HFFc6 (cell line): ENCODE measurements around the gene ERBIN. TPM values are rescaled to one million over a fixed set of nuclear protein-coding genes. Genes with fewer than 3 reads are reported as not detected.

Experiments used
- DNase-seq: peaks from one replicate; pipeline ENCODE4 v3.0.0-alpha.2; 2018
- H3K27ac Mint-ChIP-seq: 2 replicates; pipeline ENCODE4 v1.8.0; 2020; ENCODE audit warnings: mild to moderate bottlenecking, mixed read lengths
- H3K27me3 Mint-ChIP-seq: 2 replicates; pipeline ENCODE4 v1.8.0; 2021; ENCODE audit warnings: mild to moderate bottlenecking, moderate library complexity, mixed read lengths; ENCODE audit not compliant: insufficient read depth
- H3K36me3 Mint-ChIP-seq: 2 replicates; pipeline ENCODE4 v1.8.0; 2021; ENCODE audit warnings: low read depth, mixed read lengths
- H3K4me1 Mint-ChIP-seq: 2 replicates; pipeline ENCODE4 v1.8.0; 2020; ENCODE audit warnings: low read depth, mixed read lengths
- H3K4me3 Mint-ChIP-seq: 2 replicates; pipeline ENCODE4 v1.8.0; 2020; ENCODE audit warnings: mild to moderate bottlenecking, moderate library complexity, mixed read lengths
- H3K9me3 Mint-ChIP-seq: 2 replicates; pipeline ENCODE4 v1.8.0; 2020; ENCODE audit warnings: mild to moderate bottlenecking, mixed read lengths
- CTCF ChIP-seq: fragments of 200-600 bp; sonication (generic); IDR thresholded peaks from 2 replicates; pipeline ENCODE4 v1.5.0; 2021; ENCODE audit warnings: antibody characterized with exemption, mild to moderate bottlenecking
- total RNA-seq, 6 experiments: library from RNA; stranded (reverse); fragmentation: NEBNext Ultra II Directional; extraction: Animal tissue kit (Norgen Biotek cat#: 25700); gene quantifications; 2 replicates in 1 of 6; 3 replicates in 5 of 6; pipeline ENCODE4 v1.2.3, GENCODE V29; 2021

Gene ERBIN
- total RNA-seq, 6 experiments from 2014 or later = 97.5 to 127 (median 114) TPM

GRCh38 chr5:66129144-66129543 lies 202.8 kb downstream of the ERBIN start:
- no peak overlapping the region for H3K27ac Mint-ChIP-seq
- H3K36me3 Mint-ChIP-seq = peaks cover 9% of the 10 kb centered on the region
- H3K4me3 Mint-ChIP-seq = no peak overlapping the region
- DNase-seq = no peak
- H3K4me1 Mint-ChIP-seq = no peaks in the 10 kb centered on the region
- H3K27me3 Mint-ChIP-seq = no peaks in the 10 kb centered on the region; the same call in 1 of the 2 replicates
- peaks cover 14% of the 10 kb centered on the region for H3K9me3 Mint-ChIP-seq
- no peak for TF ChIP-seq CTCF

DNA sequence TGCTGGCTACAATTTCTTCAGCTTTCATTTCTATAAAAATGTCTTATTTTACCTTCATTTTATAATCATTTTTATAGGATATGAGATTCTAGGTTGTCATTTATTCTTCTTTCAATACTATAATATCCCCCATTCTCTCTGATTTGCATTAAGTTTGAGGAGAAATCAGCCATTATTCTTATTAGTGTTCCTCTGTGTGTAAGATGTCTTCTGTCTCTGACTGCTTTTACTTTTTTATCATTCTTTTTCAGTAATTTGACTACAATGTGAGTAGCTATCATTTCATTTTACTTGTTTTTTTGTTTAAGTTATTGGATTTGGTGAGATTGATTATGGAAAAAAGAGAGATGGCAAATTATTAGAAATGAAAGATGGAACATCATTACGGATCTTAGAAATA lies 204.1 kb downstream of the ERBIN start:
- no peak overlapping the region for H3K27ac Mint-ChIP-seq
- H3K36me3 Mint-ChIP-seq = peaks cover 9% of the 10 kb centered on the region
- H3K4me1 Mint-ChIP-seq = no peaks in the 10 kb centered on the region
- no peaks in the 10 kb centered on the region; the same call in 1 of the 2 replicates for H3K27me3 Mint-ChIP-seq
- H3K9me3 Mint-ChIP-seq = peaks cover 14% of the 10 kb centered on the region
- DNase-seq = no peak
- H3K4me3 Mint-ChIP-seq = no peak overlapping the region
- TF ChIP-seq CTCF = no peak

Other genes starting within 250 kb of the ERBIN start
- 10 to 100 TPM; 25.7 to 32.7 (median 30.1) TPM for gene SGTB, start 204.5 kb upstream of the ERBIN start, total RNA-seq
- gene NLN, start 204.4 kb upstream of the ERBIN start, total RNA-seq = 10 to 100 TPM; 47.9 to 62.0 (median 57.1) TPM
- 10 to 100 TPM; 32.4 to 39.7 (median 37.0) TPM for gene SREK1, start 217.7 kb downstream of the ERBIN start, total RNA-seq